ENCODE data around the gene CYP24A1. TPM values are rescaled to one million over a fixed set of nuclear protein-coding genes. Genes with fewer than 3 reads are reported as not detected.
"Not testable (repeated sequence)": the region's sequence is repeated elsewhere in the genome, so short reads cannot be mapped to it uniquely, and the experiment has no call there.

CYP24A1 gene
- total RNA-seq, 4 donors from 2014 or later: 1.3 to 12.3 (median 8.9) TPM

DNA sequence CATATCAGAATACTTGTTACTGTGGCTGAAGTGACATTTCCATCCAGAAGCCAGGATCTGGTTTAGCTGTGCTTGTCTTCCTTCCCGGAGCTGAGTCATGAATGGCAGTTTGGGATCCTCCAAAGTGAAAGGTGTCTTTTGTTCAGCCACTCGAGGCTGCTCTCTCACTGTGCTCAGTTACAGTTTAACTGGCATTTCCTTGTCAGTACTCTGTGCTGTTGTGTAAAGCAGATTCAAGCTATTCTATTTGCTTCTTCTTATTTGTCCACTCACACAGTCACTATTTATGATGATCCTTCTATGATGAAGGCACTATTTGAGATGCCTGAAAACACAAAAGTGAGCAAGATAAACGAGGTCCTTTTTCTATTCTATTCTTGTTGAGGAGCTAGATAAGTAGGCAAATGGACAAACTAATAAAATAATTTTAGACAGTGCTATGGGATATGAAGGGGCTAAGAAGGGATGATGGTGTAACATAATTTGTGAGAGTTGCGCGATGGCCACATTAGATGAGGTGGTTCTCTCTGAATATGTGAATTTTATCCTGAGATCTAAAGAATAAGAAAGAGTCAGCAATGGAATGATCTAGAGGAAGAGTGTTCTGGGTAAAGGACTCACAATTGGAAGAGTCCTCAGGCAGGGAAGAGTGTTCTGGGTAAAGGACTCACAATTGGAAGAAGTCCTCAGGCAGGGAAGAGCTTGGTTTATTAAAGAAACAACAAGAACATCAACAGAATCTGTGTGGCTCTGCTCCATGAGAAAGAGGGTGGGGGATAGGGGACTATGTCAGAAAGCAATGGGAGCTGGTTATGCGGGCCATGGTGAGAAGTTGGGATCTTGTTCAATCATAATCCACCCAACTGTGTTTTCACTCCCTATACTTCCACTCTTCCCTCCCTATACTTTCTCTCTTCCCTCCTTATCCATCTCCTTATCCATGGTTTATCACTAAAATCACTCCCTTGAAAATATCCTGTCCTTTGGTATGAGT, 40.1 kb downstream of the CYP24A1 start:
- Histone ChIP-seq H3K4me1 (peaks cover 0 to 23% (median 17%) of the 10 kb centered on the region in 3 donors), H3K27me3 (peaks cover 0 to 3% (median 0%) of the 10 kb centered on the region in 4 donors), H3K27ac (peak overlapping the region; percentile 68 to 89 (median 78)), H3K9me3 (no peaks in the 10 kb centered on the region), H3K4me3 (no peak overlapping the region), H3K36me3 (no peaks in the 10 kb centered on the region)
- intact Hi-C loops (cut with DNase I): loop anchor here (10.0 kb wide), 1 partner anchor 411 kb away; no protein-coding TSS in a partner anchor
- no peak for TF ChIP-seq POLR2A (IDR thresholded peaks at IDR 0.05)
- TF ChIP-seq, protein P1, sequence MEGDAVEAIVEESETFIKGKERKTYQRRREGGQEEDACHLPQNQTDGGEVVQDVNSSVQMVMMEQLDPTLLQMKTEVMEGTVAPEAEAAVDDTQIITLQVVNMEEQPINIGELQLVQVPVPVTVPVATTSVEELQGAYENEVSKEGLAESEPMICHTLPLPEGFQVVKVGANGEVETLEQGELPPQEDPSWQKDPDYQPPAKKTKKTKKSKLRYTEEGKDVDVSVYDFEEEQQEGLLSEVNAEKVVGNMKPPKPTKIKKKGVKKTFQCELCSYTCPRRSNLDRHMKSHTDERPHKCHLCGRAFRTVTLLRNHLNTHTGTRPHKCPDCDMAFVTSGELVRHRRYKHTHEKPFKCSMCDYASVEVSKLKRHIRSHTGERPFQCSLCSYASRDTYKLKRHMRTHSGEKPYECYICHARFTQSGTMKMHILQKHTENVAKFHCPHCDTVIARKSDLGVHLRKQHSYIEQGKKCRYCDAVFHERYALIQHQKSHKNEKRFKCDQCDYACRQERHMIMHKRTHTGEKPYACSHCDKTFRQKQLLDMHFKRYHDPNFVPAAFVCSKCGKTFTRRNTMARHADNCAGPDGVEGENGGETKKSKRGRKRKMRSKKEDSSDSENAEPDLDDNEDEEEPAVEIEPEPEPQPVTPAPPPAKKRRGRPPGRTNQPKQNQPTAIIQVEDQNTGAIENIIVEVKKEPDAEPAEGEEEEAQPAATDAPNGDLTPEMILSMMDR (IDR thresholded peaks at IDR 0.05): no peak
- WGBS, 2 donors: 62 to 65% methylated on average over 6 of the region's 6 CpGs
- DNase-seq: no peak

DNA sequence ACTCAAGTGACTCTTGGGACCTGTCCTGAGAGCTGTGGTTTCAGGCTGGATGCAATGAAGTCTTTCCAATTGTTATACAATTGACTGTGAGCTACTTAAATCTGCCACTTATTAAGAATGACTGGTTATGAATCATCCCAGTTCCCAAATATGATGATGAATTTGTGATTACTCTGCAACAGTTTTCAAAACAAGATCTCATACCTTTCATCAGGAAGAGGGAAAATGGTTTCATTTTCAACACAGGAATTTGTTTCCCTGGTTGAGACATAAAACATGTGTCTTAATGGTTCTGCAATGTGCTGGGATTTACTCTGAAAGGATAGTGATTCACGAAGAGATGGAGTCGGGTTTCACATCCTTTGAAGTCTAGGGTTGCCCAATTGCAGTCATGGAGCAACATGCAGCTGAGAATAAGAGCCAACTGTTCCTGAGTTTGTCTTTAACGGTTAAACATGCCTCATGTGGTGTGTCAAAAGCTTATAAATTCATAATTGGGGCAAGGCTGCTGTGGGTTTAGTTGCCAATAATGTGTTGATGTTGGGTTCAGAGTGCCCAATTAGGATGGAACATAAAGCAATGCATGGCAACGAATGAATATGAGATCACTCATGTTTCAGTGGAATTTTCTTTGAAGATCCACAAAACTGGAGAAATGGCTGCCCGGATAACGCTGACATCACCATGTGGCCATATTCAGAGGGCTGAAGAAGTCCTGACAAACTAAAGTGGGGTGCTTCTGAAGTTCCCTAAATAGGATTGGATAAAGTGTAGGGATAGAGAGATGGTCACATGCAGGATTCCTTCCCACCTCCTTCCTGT, 41.0 kb downstream of the CYP24A1 start:
- DNase-seq: no peak
- Histone ChIP-seq H3K9me3 (no peaks in the 10 kb centered on the region), H3K4me1 (peaks cover 0 to 23% (median 17%) of the 10 kb centered on the region in 3 donors), H3K27ac (peak overlapping the region; percentile 68 to 89 (median 78)), H3K4me3 (no peak overlapping the region), H3K27me3 (peaks cover 0 to 3% (median 0%) of the 10 kb centered on the region in 4 donors), H3K36me3 (no peaks in the 10 kb centered on the region)
- intact Hi-C loops (cut with DNase I): loop anchor here (10.0 kb wide), 1 partner anchor 412 kb away; no protein-coding TSS in a partner anchor
- 20 to 34% methylated on average over 6 of the region's 6 CpGs for WGBS, 2 donors
- TF ChIP-seq POLR2A (IDR thresholded peaks at IDR 0.05): no peak
- TF ChIP-seq, protein P1 (IDR thresholded peaks at IDR 0.05): no peak

DNA sequence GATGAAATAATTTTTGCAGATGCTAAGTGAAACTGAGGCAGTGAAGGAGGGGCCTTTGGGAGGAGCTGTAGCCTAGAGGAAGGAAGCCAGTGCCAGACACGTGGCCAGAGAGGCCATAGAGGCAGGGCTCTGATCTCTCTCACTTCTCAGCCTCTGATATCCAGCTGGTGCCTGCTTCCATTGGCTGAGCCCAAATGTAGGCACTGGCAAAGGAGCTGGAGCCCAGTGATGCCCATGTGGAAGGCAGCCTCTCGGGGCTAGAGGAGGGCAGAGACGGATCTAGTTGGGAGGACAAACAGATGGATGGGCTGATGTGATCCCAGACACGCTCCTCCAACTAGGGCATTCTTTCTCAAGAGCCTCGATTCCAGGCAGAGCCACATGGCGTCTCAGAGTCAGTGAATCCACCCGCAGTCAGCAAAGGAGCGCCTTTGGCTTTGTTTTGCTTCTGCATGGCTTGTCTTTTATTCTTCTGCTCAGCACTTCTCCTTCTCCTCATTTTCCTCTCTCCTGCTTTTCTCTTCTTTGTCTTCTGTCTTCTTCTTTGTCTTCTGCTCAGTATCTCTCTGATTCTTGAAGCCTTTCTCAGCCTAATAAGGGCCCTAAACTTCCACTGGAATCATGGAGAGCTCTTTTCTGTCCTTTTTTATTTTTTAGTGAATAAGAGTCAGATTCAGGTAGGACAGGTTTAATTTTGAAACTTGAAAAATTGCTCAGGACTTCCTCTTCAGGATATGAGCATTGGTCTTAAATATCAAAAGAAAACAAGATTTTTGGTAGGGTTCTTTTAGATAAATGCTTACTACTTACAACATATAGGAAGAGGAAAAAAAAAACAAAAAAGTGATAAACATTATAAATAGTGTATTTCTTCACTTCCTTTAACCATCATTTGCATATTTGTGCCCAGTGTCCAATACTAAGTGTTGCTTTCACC, 41.8 kb downstream of the CYP24A1 start:
- intact Hi-C loops (cut with DNase I): loop anchor here (10.0 kb wide), 1 partner anchor 413 kb away; no protein-coding TSS in a partner anchor
- Histone ChIP-seq H3K36me3 (no peaks in the 10 kb centered on the region), H3K4me3 (no peak overlapping the region), H3K27me3 (peaks cover 0 to 3% (median 0%) of the 10 kb centered on the region in 4 donors), H3K27ac (peak overlapping the region; percentile 68 to 80 (median 78)), H3K9me3 (no peaks in the 10 kb centered on the region), H3K4me1 (peaks cover 0 to 23% (median 17%) of the 10 kb centered on the region in 3 donors)
- DNase-seq: no peak
- 70 to 72% methylated on average over 8 of the region's 8 CpGs for WGBS, 2 donors
- no peak for TF ChIP-seq POLR2A (IDR thresholded peaks at IDR 0.05)
- TF ChIP-seq, protein P1 (IDR thresholded peaks at IDR 0.05): no peak

DNA sequence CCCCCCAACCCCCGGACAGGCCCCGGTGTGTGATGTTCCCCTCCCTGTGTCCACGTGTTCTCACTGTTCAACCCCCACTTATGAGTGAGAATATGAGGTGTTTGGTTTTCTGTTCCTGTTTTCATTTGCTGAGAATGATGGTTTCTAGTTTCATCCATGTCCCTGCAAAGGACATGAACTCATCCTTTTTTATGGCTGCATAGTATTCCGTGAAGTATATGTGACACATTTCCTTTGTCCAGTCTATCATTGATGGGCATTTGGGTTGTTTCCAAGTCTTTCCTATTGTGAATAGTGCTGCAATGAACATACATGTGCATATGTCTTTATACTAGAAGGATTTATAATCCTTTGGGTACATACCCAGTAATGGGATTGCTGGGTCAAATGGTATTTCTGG, 42.7 kb downstream of the CYP24A1 start:
- DNase-seq, H3K27me3 ChIP-seq, H3K4me3 ChIP-seq, H3K36me3 ChIP-seq, H3K9me3 ChIP-seq: not testable (repeated sequence)
- peaks cover 0 to 23% (median 17%) of the 10 kb centered on the region in 3 donors for H3K4me1 ChIP-seq
- 88 to 97% methylated on average over 1 to 3 of the region's 4 CpGs for WGBS, 2 donors
- peak overlapping the region in 1 of 4 donors; percentile 78 for H3K27ac ChIP-seq
- intact Hi-C loops (cut with DNase I): loop anchor here (10.0 kb wide), 1 partner anchor 414 kb away; no protein-coding TSS in a partner anchor

Measured in esophagus squamous epithelium (tissue), 5 donors.